Nephron progenitor cell (in vitro differentiated cells): ENCODE data around the gene IQGAP3.

Source experiments
- DNase-seq: peaks from one replicate; pipeline ENCODE4 v3.0.0; 2021
- H3K27ac Mint-ChIP-seq: 2 replicates; pipeline ENCODE4 v1.8.0; 2021; ENCODE audit warnings: mild to moderate bottlenecking, moderate library complexity, mixed read lengths
- H3K27me3 Mint-ChIP-seq: 2 replicates; pipeline ENCODE4 v1.8.0; 2021; ENCODE audit warnings: mild to moderate bottlenecking, low read depth, mixed read lengths; ENCODE audit not compliant: poor library complexity
- H3K36me3 Mint-ChIP-seq: 2 replicates; pipeline ENCODE4 v1.8.0; 2021; ENCODE audit warnings: low read depth, mixed read lengths
- H3K4me1 Mint-ChIP-seq: 2 replicates; pipeline ENCODE4 v1.8.0; 2021; ENCODE audit warnings: mixed read lengths
- H3K4me3 Mint-ChIP-seq: 2 replicates; pipeline ENCODE4 v1.8.0; 2021; ENCODE audit warnings: mild to moderate bottlenecking, moderate library complexity, mixed read lengths
- H3K9me3 Mint-ChIP-seq: 2 replicates; pipeline ENCODE4 v1.8.0; 2021; ENCODE audit warnings: mild to moderate bottlenecking, moderate library complexity, mixed read lengths
- CTCF ChIP-seq: fragments of 200-600 bp; sonication (generic); IDR thresholded peaks from 2 replicates; pipeline ENCODE4 v1.5.0; 2021; ENCODE audit warnings: antibody characterized with exemption

IQGAP3 gene

GRCh38 chr1:156515956-156516355 lies 56.4 kb downstream of the IQGAP3 start:
- Mint-ChIP-seq H3K4me1 (peaks cover under 1% of the 10 kb centered on the region), H3K36me3 (no peaks in the 10 kb centered on the region), H3K4me3 (no peak overlapping the region), H3K27ac (no peak overlapping the region), H3K27me3 (peaks cover 15% of the 10 kb centered on the region), H3K9me3 (no peaks in the 10 kb centered on the region)
- no peak for TF ChIP-seq CTCF
- no peak for DNase-seq

- DNase-seq = no peak
- no peak overlapping the region for H3K27ac Mint-ChIP-seq
- no peak overlapping the region for H3K4me3 Mint-ChIP-seq
- H3K4me1 Mint-ChIP-seq = peaks cover 28% of the 10 kb centered on the region
- H3K9me3 Mint-ChIP-seq = no peaks in the 10 kb centered on the region
- TF ChIP-seq CTCF = no peak
- no peaks in the 10 kb centered on the region for H3K36me3 Mint-ChIP-seq
- peaks cover 21% of the 10 kb centered on the region for H3K27me3 Mint-ChIP-seq
Measured at GRCh38 chr1:156513185-156513584, 59.2 kb downstream of the IQGAP3 start.

DNA sequence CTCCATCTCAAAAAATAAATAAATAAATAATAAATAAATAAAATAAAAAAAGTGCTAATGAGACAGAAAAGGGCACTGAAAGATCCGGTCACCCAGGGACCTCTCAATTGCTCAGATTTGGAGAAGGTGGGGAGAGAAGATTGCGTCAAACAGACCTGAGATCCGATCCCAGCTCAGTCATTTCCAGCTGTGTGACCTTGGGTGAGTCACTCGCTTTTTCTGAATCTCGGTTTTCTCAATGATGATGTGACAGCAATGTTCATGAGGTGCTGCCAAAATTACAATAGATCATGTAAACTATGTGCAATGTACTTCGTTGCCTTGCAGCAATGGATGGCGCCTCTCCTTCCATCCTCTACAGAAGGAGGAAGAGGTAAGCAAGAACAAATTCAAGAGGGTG lies 60.7 kb downstream of the IQGAP3 start:
- Mint-ChIP-seq H3K4me1 (peaks cover 33% of the 10 kb centered on the region), H3K27me3 (peaks cover 21% of the 10 kb centered on the region), H3K4me3 (no peak overlapping the region), H3K27ac (peak overlapping the region; percentile 51), H3K9me3 (no peaks in the 10 kb centered on the region), H3K36me3 (no peaks in the 10 kb centered on the region)
- TF ChIP-seq CTCF = no peak
- DNase-seq = no peak

GRCh38 chr1:156510709-156511108 lies 61.7 kb downstream of the IQGAP3 start:
- Mint-ChIP-seq H3K4me1 (peaks cover 37% of the 10 kb centered on the region), H3K36me3 (no peaks in the 10 kb centered on the region), H3K27me3 (peaks cover 21% of the 10 kb centered on the region), H3K9me3 (no peaks in the 10 kb centered on the region), H3K4me3 (no peak overlapping the region), H3K27ac (no peak overlapping the region)
- TF ChIP-seq CTCF = no peak
- no peak for DNase-seq

GRCh38 chr1:156509424-156510034 lies 62.8 kb downstream of the IQGAP3 start:
- no peak for TF ChIP-seq CTCF
- no peak overlapping the region for H3K27ac Mint-ChIP-seq
- peaks cover 49% of the 10 kb centered on the region for H3K4me1 Mint-ChIP-seq
- no peak for DNase-seq
- no peaks in the 10 kb centered on the region for H3K36me3 Mint-ChIP-seq
- peaks cover 21% of the 10 kb centered on the region for H3K27me3 Mint-ChIP-seq
- peak overlapping the region; percentile 16 for H3K4me3 Mint-ChIP-seq
- no peaks in the 10 kb centered on the region for H3K9me3 Mint-ChIP-seq

- no peaks in the 10 kb centered on the region for H3K9me3 Mint-ChIP-seq
Measured at GRCh38 chr1:156508955-156509234, 63.5 kb downstream of the IQGAP3 start.

More at GRCh38 chr1:156508955-156509234, 63.5 kb downstream of the IQGAP3 start:
- no peak for TF ChIP-seq CTCF
- H3K4me1 Mint-ChIP-seq = peaks cover 55% of the 10 kb centered on the region
- no peak overlapping the region for H3K27ac Mint-ChIP-seq
- H3K4me3 Mint-ChIP-seq = no peak overlapping the region
- H3K27me3 Mint-ChIP-seq = peaks cover 21% of the 10 kb centered on the region
- H3K36me3 Mint-ChIP-seq = no peaks in the 10 kb centered on the region
- DNase-seq = no peak
